Stimulated activated CD8-positive, alpha-beta memory T cell treated with anti-CD3 and anti-CD28 coated beads, Interleukin-7, amount 100 ng/mL, for 4 hours (primary cell): ENCODE measurements around the gene RNASEH2B.

Experiments
- DNase-seq, 2 donors: peaks; one replicate each; pipeline ENCODE4 v3.0.0-alpha.2; 2020; ENCODE audit warnings: low read depth in 2 of 2

RNASEH2B gene

DNA sequence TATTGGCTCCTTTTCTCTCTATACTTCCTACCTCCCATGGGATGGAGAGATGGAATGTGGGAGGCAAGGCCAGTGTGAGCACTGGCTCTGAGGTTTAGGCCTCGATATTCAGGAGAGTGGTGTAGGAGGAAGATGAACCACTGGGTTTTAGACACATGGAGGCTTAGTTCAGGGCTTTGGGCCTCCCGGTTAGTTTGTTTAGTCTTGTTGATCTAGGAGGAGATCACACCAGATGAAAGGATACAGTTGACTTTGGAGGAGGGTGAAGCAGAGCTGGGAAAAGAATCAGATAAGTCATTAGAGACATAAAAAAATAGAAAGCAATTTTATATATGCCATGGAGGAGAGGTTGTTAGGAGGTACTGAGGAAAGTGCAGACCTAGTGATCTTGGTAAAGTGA, 30.9 kb downstream of the RNASEH2B start:
- no peak for DNase-seq

DNA sequence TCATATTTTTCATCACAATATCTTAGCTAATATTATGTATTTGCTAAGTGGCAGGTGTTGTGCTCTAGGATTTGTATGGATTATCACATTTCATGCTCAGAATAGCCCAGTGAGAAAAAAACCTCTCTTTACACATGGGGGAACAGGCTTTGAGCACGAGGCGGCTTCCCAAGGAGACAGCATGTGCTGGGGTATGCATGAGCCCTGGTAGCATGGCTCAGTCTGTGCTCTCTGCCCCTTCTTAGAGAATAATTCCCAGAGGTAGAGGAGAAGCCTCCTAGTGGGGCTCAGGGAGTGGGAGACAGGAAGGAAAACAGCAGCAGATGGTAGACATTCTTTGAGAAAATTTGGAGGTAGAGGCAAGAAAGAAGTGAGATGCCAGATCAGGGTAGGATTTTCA, 31.6 kb downstream of the RNASEH2B start:
- no peak for DNase-seq

DNA sequence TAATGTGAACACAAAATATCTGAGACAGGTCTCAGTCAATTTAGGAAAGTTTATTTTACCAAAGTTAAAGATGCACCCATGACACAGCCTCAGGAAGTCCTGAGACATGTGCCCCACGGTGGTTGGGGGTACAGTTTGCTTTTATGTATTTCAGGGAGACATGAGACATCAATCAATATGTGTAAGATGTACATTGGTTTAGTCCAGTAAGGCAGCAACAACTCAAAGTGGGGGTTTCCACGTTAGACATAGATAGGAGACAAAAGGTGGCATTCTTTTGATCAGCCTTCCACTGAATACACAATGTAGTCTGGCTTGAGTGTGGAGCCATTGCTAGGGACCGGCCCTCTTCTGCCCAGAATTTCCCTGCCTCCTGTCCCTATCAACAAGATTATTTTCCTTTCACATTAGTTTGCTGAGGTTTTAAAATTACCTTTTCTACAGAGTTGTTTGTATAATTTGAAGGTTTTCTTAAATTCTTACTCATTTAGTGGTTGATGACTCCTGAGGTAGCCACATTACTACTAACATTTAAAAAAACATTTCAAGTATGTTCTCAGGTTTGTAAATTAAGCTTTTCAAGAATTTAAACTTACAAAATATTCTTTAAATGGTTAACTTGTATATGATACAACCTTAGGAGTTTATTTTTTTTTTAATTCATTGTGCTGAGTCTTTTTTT, 33.2 kb downstream of the RNASEH2B start:
- DNase-seq, result no peak

DNA sequence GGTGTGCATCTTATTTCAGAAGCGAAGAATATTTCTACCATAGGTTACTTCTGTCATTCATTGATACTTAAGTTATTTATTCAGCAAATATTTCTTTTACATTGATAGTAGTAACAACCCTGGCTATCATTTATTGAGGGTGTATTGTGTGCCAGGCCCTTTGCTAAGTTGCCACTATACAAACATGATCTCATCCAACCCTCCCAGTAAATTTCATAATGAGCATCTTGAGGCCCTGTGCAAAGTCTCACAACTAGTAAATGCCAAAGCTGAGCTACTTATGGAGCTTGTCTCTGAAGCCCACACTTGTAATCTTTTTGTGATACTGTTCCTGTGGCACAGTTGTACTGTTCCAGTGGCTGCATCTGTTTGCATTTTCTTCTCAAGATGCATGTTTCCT, 36.1 kb downstream of the RNASEH2B start:
- no peak for DNase-seq

DNA sequence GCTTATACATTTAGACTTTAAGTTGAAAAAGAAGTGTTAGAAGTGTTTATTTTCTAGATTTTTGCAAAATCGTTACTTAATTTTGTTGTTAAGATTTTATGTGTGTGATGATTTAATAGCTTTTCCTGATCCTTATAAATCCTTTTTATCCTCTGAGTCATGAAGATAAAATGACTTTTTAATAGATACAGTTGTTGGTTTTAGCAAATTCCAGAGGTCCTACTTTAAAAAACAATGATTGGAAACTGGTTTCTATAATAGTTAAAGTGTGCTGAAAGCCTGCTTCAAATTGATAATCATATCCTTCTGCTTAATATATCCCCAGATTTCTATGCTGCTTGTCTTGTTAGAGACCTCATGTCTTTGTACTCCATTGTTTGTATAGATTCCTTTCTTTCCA, 39.0 kb downstream of the RNASEH2B start:
- DNase-seq, result no peak

DNA sequence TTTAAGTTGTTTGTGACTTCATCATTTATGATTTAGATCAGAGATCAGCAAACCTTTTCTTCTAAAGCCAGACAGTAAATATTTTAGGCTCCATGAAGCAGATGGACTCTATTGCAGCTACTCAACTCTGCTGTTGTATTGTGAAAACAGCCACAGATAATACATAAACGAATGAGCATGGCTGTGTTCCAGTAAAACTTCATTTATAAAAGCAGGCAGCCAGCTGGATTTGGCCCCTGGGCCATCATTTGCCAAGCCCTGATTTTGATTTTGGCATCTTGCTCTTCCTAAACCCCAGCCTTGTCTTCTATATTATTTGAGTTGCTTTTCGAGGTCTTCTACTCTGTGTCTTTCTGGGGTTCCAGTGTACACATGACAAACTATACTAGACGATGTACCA, 41.3 kb downstream of the RNASEH2B start:
- DNase-seq, result no peak

DNA sequence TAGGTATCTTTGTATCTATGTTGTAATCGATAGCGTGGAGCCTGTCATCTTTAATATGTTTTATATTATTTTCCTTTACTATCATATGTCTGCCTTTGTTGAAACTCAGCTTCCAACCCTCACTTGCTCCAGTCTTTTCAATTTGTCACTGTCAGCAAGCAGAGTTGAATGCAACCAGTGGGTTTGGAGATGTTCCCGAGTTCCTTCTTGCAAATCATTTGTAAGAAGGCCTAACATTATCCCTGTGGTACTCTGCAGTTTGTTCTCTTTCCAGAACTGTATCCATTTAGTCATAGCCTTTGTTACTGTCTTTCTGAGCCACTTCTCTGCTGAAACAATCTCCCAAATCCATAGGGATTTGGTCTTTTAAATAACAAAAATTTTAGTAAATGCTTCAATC, 41.8 kb downstream of the RNASEH2B start:
- DNase-seq, result no peak

DNA sequence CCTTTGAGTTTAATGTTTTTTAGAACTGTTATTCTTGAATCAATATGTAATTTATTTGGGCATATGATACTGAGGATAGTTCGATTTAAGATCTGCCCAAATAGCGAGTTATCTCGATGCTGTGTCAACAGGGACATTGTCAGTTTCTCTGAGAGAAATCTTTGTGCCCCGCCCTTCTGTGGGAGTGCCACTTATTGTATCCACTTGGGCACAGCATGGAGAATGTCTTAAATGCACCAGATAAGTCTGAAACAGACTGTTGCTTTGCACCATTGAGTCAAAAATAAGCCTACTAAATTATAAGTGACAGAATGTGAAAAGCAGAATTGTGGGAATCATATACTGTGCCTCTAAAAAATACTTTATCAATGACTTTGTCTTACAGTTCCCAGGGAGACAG, 45.6 kb downstream of the RNASEH2B start:
- no peak for DNase-seq

DNA sequence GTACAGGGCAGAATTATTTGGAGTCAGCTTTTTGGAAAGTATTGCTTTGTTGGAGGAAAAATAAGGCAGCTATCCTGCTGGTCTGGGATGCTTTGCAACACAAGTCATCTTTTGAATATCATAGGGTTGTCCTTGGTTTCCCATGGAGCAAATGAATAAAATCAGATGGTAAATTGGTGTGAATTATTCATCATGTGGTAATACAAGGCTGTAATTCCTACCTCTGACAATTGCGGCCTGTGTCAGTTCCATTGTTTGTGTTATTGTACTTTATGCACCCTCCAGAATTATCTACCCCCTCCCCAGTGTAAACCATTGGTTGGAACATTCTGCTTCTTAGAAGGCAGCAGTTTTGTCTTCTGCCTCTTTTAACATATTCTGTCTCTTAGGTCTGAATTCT, 46.2 kb downstream of the RNASEH2B start:
- no peak for DNase-seq

DNA sequence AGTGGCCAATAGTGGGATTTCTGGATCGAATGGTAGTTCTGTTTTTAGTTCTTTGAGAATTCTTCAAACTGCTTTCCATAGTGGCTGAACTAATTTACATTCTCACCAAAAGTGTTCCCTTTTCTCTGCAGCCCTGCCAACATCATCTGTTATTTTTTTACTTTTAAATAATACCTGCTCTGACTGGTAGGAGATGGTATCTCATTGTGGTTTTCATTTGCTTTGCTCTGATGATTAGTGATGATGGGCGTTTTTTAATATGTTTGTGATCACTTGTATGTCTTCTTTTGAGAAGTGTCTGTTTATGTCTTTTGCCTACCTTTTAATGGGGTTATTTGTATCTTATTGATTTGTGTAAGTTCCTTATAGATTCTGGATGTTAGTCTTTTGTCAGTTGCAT, 48.0 kb downstream of the RNASEH2B start:
- DNase-seq, result no peak

DNA sequence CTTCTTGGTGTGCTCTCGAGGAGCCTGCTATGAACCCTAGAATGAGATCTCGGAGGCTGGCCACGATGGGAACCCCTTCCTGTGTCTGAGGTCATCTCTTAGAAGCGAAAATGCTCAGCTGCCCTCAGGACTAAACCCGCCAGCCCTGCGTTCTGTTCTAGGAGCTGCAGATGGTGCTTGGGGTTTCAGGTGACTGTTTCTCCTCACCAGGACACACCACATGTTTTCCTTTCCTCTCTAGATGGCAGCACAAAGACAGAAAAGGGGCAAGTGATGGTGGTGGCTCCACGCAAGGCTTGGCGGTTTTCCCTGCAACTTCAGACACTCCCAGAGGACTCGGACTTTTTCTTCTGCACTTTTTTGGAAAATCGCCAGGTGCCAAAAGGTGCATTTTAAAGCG, 60.1 kb downstream of the RNASEH2B start:
- no peak for DNase-seq

DNA sequence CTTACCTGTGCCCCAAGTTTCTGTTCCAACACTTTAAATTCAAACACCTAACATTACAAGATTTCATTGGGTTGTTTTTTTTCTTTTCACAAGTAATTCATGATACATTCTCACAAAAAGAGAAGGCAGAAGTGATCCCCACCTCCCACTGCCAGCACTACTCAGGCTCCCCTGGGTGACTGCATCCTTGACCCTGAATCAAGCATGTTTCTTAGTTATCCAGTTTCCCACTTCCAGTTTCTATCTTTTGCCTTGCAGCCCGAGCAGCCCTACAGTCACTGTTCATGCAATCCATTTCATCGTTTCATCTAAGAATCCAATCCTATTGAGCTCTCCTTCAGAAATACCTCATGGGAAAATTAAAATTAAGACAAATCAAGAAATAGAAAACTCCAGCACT, 61.4 kb downstream of the RNASEH2B start:
- no peak for DNase-seq

DNA sequence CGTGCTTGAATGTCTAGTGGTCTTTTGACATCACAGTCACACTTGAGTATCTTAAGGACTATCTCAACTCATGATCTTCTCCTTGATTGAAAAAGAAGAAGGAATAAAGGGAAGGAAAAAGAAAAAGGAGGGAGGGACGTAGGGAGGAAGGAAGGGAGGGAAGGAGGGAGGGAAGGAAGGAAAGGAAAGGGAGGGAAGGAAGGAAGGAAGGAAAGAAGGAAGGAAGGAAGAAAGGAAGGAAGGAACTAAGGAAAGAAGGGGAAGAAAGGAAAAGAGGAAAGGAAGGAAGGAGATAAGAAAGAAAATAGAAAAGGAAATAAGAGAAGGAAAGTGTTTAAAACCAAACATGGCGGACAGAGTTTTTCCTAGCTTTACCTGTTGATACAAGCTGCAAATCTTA, 64.7 kb downstream of the RNASEH2B start:
- DNase-seq, result no peak

DNA sequence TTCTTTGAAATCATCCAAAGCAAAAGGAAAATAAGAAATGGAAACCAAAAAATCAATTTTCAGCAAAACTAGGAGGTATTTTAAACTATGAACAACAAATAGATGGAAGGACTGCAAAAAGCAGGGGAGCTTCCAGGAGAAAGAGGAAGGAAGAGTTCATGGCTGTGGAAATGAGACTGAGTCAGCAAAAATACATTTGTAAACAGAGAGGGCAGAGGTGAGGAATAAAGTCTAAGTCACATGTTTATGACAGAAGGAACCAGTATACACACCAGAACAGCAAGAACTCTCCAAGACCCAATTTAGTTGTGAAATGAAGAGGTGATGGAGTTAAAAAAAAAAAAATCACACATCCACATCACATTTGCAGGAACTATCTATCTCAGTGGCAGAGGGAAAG, 69.6 kb downstream of the RNASEH2B start:
- no peak for DNase-seq

DNA sequence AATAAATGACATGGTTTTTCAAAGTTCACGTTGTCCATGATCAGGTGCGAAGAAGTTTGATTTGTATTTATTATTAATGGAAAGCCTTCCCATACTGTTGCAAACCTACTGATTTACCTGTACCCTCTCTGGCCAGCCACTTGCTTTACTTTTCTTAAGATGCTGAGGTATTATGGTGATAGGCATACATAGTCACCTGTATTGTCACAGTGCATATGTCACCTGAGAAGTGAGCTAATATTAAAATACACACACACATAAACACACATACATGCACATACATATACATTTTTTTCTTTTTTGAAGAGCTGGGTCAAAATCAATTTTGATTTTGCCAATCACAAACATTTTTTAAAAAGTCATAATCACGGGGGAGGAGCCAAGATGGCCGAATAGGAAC, 72.1 kb downstream of the RNASEH2B start:
- DNase-seq, result no peak

DNA sequence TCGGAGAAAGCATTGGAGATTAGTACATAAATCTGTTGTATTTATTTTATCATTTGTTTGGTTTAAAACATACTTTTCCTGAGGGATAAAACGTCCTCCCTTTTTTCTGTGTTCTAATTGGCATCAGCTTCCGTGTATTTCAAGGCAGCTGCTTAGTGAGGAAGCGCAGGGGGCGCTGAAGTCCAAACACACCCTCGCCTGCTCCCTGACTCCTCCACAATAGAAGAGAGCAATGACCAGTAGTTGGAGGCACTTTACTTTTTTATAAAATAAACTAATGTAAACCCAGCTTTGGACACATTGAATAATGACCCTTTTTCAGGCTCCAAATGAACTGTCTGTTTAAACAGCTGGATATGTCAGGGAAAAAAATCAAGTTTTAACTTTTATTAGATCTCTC, 79.9 kb downstream of the RNASEH2B start:
- no peak for DNase-seq

DNA sequence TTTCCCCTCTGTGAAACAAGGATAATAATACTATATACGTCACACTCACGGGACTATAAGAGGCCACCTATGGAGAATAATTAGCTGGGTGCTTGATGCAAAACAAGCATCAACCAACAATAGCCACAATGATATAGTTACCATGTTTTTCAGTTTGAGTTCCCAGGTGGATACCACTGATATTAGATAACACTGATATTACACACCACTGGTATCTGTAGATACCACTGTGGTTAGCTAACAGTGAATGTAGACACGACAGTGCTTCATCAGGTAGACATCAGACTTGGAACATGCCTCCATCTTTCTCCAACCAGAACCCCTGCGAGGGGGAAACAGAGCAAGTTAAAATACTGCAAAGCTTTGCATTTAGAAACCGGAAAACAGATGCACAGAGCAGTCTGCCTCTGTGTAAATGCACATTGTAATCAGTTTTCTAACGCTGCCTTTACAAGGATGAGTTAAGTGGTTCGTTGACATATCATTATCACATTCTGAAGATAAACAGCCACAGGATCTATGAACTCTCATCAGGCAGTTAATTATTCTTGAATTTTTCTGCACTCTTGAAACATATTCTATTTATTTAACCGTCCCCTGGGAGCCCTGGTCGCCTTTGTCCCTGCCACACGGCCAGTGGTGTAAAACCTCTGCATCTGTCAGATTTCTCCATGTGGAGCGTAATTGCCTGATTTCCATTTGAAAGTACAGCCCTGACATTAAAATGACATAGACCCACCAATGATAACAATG, 80.7 kb downstream of the RNASEH2B start:
- no peak for DNase-seq

DNA sequence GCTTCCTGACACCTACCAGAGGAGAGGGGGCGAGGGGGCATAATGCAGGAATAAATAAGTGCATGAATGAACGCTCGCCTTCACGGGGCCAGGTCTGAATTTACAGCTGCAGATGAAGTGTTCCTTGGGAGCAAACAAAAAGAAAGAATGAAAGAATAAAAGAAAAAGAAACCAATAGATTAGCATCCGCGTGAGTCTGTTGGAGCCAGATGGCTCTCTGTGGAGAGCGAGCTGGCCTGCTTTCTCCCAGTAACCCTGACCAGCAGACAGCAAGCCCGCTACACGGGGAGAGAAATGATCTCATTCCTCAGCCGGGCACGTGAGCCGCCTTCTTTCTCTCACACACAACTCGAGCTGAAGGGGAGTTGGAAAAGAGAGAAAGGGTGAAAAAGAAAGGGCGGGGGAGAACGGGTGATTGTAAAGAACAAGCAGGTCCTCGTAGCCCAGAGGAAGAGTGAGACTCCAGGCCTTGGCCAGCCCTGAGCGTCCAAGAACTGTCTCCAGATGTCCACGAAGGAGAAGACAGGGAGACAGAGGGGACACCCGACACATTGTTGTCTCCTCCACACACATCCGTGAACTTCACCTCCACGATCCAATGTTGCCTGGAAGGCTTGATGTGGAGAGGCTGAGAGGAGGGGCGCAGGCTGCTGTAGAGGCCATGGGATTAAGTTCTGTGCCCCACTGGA, 81.4 kb downstream of the RNASEH2B start:
- no peak for DNase-seq

DNA sequence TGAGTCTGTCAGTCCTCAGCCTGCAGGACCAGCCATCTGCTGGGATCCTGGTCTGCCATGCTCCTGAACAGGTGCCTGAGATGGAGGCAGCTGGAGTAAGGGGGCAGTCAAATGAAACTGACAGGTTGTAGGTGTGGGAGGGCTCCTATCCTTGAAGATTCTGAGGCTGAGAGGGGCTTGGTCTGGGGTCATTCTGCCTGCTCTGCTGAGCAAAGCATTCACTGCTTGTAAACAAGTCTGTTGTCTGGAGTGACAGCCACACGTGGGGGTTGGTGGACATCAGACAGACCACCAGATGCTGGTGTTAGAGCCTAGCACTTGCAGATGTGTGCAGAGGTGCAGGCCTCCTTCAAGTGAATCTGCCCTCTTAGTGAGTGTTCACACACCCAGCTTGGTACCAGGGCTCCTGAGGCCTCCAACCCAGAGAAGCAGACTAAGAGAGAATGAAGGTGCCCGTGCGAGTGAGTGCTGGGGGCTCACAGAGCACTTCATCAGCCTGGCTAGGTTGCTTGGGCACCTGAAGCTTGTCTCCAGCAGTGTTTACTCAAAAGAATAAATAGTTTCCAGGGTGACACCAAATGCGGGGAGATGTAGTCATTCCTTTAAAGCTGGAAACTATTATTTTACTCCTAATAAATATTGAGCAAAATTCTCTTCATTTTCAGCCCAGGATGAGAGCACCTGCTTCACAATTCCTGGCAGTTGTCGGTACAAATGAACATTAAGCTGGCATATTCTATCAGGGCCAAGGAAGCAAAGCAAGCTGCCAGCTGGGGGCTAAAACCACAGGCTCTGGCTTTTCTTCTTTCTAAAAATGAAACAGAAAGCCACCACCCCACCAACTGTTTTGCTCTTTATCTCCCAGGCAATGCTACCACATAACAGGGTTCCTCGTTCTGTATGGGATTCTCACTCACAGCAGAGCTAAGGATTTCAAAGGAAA, 82.3 kb downstream of the RNASEH2B start:
- no peak for DNase-seq

DNA sequence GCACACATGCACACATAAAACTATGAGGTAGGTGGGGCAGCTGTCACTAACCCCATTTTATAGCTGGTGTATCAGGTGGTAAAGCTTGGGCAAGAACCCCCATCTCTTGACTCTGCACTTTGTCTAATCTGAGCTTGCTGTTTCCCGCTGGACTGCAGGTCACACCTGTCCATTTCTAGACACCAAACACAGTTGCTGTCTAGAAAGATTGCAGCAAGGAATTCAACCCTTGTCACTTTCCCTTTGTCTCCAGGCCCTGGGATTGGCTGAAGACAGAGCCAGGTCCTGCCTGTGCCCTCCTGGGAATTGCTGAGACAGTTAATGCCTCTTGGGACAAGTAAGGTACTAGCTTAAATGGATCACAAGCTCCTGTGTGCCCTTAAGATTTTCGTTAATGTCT, 83.8 kb downstream of the RNASEH2B start:
- DNase-seq, result no peak

DNA sequence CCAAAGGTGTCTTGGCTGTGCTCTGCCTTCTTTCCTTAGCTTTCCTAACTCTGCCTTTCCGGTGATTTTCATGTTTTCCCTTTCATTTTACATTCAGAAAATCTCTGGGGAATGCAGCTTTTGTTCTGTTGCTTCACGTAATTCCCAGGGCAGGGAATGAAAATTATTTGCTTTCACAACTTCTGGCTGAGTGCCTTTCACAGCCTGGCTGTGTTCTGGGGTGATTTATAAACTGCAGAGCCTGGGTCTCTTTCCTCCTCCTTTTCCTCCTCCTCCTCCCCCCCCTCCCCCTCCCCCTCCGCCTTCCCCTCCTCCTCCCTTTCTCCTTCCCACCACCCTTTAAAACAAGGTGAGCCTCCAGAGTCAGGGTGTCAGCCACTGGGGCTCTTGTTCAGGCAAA, 84.3 kb downstream of the RNASEH2B start:
- no peak for DNase-seq

DNA sequence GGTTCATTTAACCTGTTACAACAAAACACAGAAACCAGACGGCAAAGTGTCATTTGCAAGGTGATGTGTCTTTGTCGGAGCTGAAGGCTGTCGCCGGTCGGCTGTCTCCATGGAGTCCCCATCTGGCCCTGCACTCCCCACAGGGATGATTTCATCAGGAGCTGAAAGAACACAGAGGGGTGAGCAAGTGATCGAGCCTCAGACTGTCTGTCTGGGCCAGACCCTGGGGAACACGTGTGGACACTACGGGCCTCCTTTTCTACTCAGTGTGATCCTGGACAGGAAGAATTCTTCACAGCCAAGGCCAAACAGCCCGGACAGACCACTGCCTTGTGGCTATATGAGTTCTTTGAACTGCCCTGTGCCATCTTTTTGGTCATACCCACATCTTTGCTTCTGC, 85.1 kb downstream of the RNASEH2B start:
- no peak for DNase-seq
